Activated CD4-positive, alpha-beta T cell treated with anti-CD3 and anti-CD28 coated beads for 4 hours (primary cell): ENCODE results near the gene ST3GAL2.
"Not testable (repeated sequence)": the region's sequence is repeated elsewhere in the genome, so short reads cannot be mapped to it uniquely, and the experiment has no call there.

Source experiments
- DNase-seq, 2 donors: peaks; one replicate each; pipeline ENCODE4 v3.0.0-alpha.2; 2020

The ST3GAL2 gene

GRCh38 chr16:70380919-70381603, 57.8 kb downstream of the ST3GAL2 start:
- peak; percentile 94 to 95 for DNase-seq

DNA sequence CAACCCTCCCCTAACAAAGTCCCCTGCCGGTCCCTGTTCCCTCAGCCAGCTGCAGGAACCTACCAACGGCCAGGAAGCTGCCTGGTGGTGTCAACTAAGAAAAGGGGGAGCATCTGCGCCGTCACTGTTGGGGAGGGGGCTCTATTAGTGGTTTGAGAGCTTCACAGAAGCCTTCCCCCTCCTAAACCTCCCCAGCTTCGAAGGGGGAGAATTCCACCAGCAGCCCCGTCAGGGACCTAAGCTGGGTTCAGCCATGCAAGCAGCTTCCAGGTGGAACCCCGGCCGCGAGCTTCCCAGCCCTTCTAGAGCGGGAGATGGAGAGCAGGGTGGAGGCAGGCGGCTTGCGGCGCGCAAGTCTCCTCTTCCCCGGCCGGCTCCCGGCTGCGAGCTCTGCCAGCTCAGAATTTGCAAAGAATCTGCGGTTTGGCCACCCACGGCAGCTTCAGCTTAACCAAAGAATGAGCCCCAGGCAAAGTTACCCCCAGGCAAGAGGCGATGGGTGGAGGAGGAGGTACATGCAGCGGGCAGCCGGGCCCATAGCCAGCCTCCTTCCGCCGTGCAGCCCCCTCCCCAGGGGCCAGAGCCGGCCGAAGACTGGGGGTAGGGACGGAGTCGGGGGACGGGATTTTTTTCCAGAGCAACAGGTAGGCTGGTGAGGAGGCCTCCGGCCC, 58.5 kb downstream of the ST3GAL2 start:
- DNase-seq, result peak; percentile 80 to 81

- DNase-seq, result no peak
Measured at GRCh38 chr16:70378869-70379493, 59.9 kb downstream of the ST3GAL2 start.

- no peak for DNase-seq
Measured at GRCh38 chr16:70377782-70378181, 61.1 kb downstream of the ST3GAL2 start.

DNA sequence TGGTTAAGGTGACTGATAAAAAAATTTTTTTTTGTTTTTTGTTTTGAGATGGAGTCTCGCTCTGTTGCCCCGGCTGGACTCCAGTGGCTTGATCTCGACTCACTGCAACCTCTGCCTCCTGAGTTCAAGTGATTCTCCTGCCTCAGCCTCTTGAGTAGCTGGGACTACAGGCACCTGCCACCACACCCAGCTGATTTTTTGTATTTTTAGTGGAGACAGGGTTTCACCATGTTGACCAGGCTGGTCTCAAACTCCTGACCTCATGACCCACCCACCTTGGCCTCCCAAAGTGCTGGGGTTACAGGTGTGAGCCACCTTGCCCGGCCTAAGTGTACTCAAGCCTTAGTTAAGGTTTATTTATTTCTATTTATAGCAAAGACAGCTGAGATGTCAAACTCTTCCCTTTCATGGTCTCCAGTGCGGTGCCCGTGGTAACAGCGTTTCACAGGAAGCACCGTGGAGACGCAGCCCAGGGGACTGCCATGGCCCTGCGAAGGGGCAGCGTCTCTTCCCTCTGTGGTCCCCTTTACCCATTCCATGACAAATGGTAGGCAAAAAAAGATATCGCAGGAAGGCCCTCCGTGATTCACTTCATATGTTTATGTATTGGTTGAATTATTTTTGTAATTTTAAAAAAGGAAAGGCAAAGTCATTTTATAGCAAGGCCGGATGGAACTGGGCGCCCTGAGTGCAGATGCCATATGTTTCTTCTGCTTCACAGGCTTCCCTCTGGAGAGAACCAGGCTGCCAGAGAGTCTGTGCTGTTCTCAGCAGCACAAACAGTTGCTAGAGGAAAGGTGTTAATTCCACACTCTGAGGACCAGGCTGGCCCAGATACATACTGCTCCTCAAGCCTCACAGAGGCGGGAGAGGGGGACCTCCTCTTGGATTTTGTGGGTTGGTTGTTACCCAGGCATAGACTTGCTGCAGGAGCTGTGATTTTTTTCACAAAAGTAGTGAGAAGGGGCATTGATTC, 63.0 kb downstream of the ST3GAL2 start:
- no peak for DNase-seq

- DNase-seq, result no peak
Measured at GRCh38 chr16:70374213-70374612, 64.7 kb downstream of the ST3GAL2 start.

DNA sequence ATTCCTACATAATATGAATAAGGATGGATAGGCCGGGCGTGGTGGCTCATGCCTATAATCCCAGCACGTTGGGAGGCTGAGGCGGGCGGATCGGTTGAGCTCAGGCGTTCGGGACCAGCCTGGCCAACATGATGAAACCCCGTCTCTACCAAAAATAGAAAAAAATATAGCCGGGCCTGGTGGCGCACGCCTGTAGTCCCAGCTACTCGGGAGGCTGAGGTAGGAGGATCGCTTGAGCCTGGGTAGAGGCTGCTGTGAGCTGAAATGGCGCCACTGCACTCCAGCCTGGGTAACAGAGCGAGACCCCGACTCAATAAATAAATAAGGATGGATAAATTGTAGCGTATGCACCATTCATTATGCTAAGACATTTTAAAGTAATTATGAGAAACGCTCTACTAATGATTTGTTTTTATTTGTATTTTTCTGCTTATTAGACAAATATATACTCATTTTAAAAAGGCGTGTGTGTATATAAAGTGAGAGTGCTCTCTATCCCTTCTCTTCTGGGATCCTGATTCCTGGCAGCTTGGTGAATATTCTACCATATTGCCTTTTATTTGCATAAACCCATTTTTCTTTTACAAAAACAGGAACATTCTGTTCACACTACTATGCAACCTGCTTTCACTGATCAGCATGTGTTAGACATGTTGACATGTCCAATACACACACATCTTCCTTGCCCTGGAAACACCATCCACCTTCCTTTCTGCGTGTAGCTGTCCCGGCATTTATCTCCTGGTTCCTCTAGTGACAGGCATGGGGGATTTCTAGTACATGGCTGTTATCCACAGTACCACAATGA, 65.8 kb downstream of the ST3GAL2 start:
- DNase-seq, result no peak

DNA sequence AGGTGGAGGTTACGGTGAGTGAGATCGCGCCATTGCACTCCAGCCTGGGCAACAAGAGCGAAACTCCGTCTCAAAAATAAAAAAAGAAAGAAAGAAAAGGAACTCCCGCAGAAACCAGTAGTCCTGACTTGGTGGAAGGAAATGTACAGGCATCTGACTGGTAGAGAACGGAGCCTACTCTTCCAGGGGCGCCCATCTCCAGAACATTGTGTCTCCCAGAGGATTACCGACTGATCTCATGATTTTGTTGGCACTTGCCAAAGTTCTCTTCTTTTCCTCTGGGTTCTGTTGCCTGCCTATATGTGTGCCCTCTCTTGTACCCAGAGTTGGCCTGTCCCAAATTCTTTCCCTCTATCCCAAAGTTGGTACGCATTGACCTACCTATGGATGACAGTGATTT, 68.0 kb downstream of the ST3GAL2 start:
- DNase-seq, result no peak

DNA sequence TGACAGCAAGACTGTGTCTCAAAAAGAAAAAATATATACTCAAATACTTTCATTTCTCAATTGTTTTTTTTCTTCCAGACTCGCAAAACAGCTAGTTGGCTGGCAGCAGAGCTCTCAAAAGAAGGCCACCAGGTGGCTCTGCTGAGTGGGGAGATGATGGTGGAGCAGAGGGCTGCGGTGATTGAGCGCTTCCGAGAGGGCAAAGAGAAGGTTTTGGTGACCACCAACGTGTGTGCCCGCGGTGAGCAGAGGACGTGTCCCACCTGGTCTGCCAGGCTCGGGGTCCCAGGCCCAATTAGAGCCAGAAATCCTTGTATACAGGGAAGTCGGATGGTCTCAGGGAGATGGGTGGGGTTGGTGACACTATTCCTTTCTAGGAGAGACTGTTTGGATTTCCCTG, 68.8 kb downstream of the ST3GAL2 start:
- peak; percentile 17 to 29 for DNase-seq

DNA sequence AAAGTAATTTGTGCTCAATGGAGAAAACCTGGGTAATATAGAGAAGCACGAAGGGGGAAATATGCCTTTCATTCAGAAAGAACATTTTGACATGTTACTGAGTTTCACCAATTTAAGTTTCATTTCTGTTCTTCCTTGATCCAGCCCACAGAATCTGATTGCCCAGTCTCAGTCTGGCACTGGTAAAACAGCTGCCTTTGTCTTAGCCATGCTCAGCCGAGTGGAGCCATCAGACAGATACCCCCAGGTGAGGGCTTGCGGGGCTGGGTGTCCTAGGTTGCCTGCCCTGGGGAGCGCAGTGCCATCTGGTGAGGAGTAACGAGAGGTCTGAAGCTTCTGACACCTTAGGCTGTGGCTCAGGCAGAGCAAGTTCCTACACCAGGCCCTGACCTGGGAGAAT, 74.5 kb downstream of the ST3GAL2 start:
- no peak for DNase-seq

DNA sequence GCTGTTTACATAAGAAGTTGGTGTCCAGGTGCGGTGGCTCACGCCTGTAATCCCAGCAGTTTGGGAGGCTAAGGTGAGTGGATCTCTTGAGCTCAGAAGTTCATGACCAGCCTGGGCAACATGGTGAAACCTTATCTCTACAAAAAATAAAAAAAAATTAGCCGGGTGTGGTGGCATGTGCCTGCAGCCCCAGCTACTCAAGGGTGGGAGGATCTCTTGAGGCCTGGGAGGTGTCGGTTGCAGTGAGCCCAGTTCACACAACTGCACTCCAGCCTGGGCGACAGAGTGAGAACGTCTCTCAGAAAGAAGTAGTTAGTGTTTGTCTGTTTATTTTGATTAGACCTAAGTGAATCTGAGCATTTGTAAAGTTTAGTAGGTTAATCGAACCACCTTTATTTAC, 79.3 kb downstream of the ST3GAL2 start:
- no peak for DNase-seq

- DNase-seq, result no peak
Measured at GRCh38 chr16:70349783-70350182, 89.1 kb downstream of the ST3GAL2 start.

- no peak for DNase-seq
Measured at GRCh38 chr16:70348991-70349390, 89.9 kb downstream of the ST3GAL2 start.

DNA sequence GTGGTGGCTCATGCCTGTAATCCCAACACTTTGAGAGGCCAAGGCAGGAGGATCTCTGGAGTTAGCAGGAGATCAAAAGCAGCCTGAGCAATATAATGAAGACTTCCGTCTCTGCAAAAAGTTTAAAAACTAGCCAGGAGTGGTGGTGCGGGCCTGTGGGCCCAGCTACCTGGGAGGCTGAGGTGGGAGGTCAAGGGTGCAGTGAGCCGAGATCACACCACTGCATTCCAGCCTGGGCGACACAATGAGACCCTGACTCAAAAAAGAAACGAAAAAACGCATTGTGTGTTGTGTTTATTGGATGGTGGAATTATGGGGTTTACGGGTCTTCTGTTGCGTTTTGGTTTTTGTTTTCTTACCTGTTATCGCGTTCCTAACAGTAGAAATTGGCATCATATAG, 93.1 kb downstream of the ST3GAL2 start:
- no peak for DNase-seq

- DNase-seq, result no peak
Measured at GRCh38 chr16:70342016-70342415, 96.9 kb downstream of the ST3GAL2 start.

GRCh38 chr16:70341600-70341999, 97.3 kb downstream of the ST3GAL2 start:
- no peak for DNase-seq

DNA sequence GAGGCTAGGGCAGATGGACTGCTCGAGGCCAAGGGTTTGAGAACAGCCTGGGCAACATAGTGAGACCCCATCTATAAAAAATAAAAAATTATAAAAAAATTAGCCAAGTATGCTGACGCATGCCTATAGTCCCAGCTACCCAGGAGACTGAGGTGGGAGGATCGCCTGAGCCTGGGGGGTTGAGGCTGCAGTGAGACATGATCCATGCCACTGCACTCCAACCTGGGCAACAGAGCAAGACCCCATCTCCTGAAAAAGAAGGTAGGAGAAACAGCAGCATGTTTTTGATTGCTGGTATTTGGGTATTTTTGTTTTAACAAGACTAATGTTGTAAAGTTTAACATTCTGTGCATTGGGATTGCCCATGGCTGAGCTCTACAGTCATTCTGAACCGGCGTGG, 101.1 kb downstream of the ST3GAL2 start:
- no peak for DNase-seq

DNA sequence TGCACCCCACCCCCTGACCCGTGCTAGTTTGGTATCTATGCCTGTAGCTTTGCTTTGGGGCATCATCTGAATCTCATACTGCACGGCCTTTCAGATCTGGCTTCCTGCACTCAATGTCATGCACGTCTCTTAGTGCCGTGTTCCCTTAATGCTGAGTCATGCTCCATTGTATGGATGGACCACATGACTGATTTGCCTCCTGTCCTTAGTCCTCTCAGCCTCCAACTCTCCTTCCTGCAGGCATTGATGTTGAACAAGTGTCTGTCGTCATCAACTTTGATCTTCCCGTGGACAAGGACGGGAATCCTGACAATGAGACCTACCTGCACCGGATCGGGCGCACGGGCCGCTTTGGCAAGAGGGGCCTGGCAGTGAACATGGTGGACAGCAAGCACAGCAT, 106.2 kb downstream of the ST3GAL2 start:
- DNase-seq, result not testable (repeated sequence)

- peak in 1 of 2 donors; percentile 12 for DNase-seq
Measured at GRCh38 chr16:70331588-70332358, 107.1 kb downstream of the ST3GAL2 start.

DNA sequence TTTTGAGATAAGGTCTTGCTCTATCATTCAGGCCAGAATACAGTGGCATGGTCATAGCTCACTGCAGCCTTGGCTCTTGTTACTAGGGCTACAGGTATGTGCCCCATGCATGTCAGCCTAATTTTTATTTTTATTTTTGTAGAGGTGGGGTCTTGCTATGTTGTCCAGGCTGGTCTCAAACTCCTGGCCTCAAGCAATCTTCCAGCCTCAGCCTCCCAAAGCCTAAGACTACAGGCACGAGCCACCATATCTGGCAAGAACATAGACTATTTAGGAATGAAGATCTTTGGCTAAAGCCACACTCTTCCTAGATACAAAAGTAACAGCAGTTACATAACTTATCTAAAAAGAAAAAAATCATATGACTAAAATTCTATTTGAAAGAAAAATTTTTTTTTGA, 107.8 kb downstream of the ST3GAL2 start:
- DNase-seq, result no peak
